Activated T-cell treated with anti-CD3 and anti-CD28 coated beads, Interleukin-2, amount 50 U/mL, for 24 hours (primary cell): ENCODE measurements around the gene SUSD3.
A peak's percentile ranks its signal among the peaks of the same experiment; 100 is the strongest.

ENCODE experiments used
- DNase-seq: peaks from one replicate; pipeline ENCODE4 v3.0.0-alpha.2; 2020
- H3K27ac Mint-ChIP-seq: 2 replicates; pipeline ENCODE4 v1.8.0; 2020; ENCODE audit warnings: mild to moderate bottlenecking, mixed read lengths
- H3K27me3 Mint-ChIP-seq: 2 replicates; pipeline ENCODE4 v1.8.0; 2020; ENCODE audit warnings: mixed read lengths
- H3K36me3 Mint-ChIP-seq: 2 replicates; pipeline ENCODE4 v1.8.0; 2020; ENCODE audit warnings: low read depth, mixed read lengths
- H3K4me1 Mint-ChIP-seq: 2 replicates; pipeline ENCODE4 v1.8.0; 2020; ENCODE audit warnings: low read depth, mixed read lengths
- H3K4me3 Mint-ChIP-seq: 2 replicates; pipeline ENCODE4 v1.8.0; 2020; ENCODE audit warnings: mild to moderate bottlenecking, moderate library complexity, mixed read lengths
- H3K9me3 Mint-ChIP-seq: 2 replicates; pipeline ENCODE4 v1.8.0; 2020; ENCODE audit warnings: mixed read lengths

Gene SUSD3

DNA sequence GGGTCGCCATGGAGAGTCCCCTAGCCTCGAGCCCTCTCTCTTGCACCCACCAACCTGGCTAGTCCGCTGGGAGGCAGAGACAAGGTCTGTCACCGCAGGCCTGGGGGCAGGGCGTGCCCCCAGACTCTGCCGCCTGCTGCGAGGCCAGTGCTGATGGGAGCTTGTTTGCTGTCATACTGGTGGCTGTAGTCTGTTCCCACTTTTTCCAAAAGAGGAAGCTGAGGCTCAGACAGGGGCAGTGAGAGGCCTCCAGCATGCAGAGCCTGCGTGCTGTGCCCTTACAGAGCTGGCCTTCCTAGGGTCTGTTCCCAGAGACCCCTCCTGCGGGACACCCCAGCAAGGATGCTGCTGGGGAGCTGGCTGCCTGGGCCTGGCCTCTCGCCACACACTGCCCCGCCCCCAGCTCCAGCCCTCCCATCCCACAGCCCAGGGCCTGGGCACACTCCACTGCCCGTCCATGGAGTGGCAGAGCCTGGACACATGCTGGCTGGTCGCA, 21.0 kb upstream of the SUSD3 start:
- Mint-ChIP-seq H3K9me3 (no peaks in the 10 kb centered on the region), H3K27me3 (no peaks in the 10 kb centered on the region), H3K27ac (peak overlapping the region; percentile 86), H3K4me1 (peaks cover 52% of the 10 kb centered on the region), H3K36me3 (peaks cover 31% of the 10 kb centered on the region), H3K4me3 (no peak overlapping the region)
- DNase-seq: peak; percentile 32

DNA sequence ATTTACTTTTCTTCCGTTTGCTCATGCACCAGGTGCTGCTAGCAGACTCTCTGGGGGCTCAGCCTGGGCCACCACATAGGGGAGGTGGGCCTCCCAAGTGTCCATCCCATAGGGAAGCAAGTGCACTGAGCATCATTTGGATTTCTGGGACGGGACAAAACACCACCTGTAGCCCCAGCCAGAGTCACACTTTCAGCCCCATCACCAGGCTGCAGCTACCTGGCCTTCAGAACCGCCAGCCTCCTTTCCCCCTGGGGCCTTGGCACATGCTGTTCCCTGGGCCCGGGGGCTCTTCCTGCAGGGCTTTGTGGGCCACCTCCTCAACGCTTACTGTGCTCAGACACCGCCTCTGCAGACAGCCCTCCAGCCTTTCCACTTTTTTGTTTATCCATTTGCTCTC, 19.6 kb upstream of the SUSD3 start:
- Mint-ChIP-seq H3K4me3 (no peak overlapping the region), H3K9me3 (no peaks in the 10 kb centered on the region), H3K27me3 (no peaks in the 10 kb centered on the region), H3K4me1 (peaks cover 62% of the 10 kb centered on the region), H3K36me3 (peaks cover 21% of the 10 kb centered on the region), H3K27ac (peak overlapping the region; percentile 52)
- no peak for DNase-seq

DNA sequence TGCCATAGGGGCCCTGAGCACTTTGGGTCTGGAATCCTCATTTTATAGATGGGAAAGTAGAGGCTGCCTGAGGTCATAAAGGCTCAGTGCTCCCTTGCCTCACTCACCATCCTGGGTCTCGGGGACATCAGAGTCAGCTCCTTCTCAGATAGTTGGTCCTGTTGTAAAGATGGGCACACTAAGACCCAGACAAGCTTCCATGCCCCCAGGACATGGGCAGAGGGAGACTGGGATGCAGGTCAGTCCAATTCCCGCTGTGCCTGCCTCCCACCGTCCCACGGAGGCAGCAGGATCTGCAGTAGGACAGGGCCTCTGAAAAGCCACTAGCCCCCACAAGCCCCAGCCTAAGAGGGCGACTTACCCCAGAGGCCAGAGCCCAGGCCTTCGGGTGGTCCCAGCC, 19.0 kb upstream of the SUSD3 start:
- Mint-ChIP-seq H3K4me1 (peaks cover 59% of the 10 kb centered on the region), H3K4me3 (no peak overlapping the region), H3K36me3 (peaks cover 16% of the 10 kb centered on the region), H3K27me3 (no peaks in the 10 kb centered on the region), H3K9me3 (no peaks in the 10 kb centered on the region), H3K27ac (peak overlapping the region; percentile 52)
- no peak for DNase-seq

GRCh38 chr9:93039976-93040375, 18.5 kb upstream of the SUSD3 start:
- Mint-ChIP-seq H3K4me1 (peaks cover 59% of the 10 kb centered on the region), H3K27ac (peak overlapping the region; percentile 52), H3K4me3 (no peak overlapping the region), H3K27me3 (no peaks in the 10 kb centered on the region), H3K36me3 (peaks cover 12% of the 10 kb centered on the region), H3K9me3 (no peaks in the 10 kb centered on the region)
- DNase-seq: no peak

- no peak for DNase-seq
- Mint-ChIP-seq H3K4me3 (no peak overlapping the region), H3K4me1 (peaks cover 59% of the 10 kb centered on the region), H3K27ac (peak overlapping the region; percentile 63), H3K9me3 (no peaks in the 10 kb centered on the region), H3K27me3 (no peaks in the 10 kb centered on the region), H3K36me3 (peaks cover 7% of the 10 kb centered on the region)
Observed at GRCh38 chr9:93040409-93040808, 18.1 kb upstream of the SUSD3 start.

- Mint-ChIP-seq H3K4me1 (peaks cover 54% of the 10 kb centered on the region), H3K36me3 (no peaks in the 10 kb centered on the region)
- no peak for DNase-seq
Observed at GRCh38 chr9:93041108-93041802, 17.2 kb upstream of the SUSD3 start.

GRCh38 chr9:93043122-93043521, 15.4 kb upstream of the SUSD3 start:
- DNase-seq: no peak
- no peaks in the 10 kb centered on the region for H3K9me3 Mint-ChIP-seq
- H3K4me3 Mint-ChIP-seq: no peak overlapping the region
- H3K27ac Mint-ChIP-seq: no peak overlapping the region
- H3K27me3 Mint-ChIP-seq: no peaks in the 10 kb centered on the region
- H3K36me3 Mint-ChIP-seq: no peaks in the 10 kb centered on the region
- peaks cover 38% of the 10 kb centered on the region for H3K4me1 Mint-ChIP-seq

More at GRCh38 chr9:93041108-93041802, 17.2 kb upstream of the SUSD3 start:
- Mint-ChIP-seq H3K4me3 (no peak overlapping the region), H3K27me3 (no peaks in the 10 kb centered on the region), H3K27ac (peak overlapping the region; percentile 63), H3K9me3 (no peaks in the 10 kb centered on the region)

- Mint-ChIP-seq H3K27ac (peak overlapping the region; percentile 29), H3K36me3 (no peaks in the 10 kb centered on the region), H3K27me3 (no peaks in the 10 kb centered on the region), H3K4me1 (peaks cover 34% of the 10 kb centered on the region), H3K4me3 (no peak overlapping the region), H3K9me3 (no peaks in the 10 kb centered on the region)
- DNase-seq: no peak
Observed at GRCh38 chr9:93045521-93045920, 13.0 kb upstream of the SUSD3 start.

- Mint-ChIP-seq H3K27ac (no peak overlapping the region), H3K36me3 (no peaks in the 10 kb centered on the region), H3K9me3 (no peaks in the 10 kb centered on the region)
Observed at GRCh38 chr9:93048566-93049448, 9.7 kb upstream of the SUSD3 start.

GRCh38 chr9:93049491-93049890, 9.0 kb upstream of the SUSD3 start:
- Mint-ChIP-seq H3K4me1 (peaks cover 22% of the 10 kb centered on the region), H3K27me3 (no peaks in the 10 kb centered on the region), H3K4me3 (no peak overlapping the region), H3K36me3 (no peaks in the 10 kb centered on the region), H3K9me3 (no peaks in the 10 kb centered on the region), H3K27ac (no peak overlapping the region)
- DNase-seq: no peak

More at GRCh38 chr9:93048566-93049448, 9.7 kb upstream of the SUSD3 start:
- Mint-ChIP-seq H3K4me1 (peaks cover 19% of the 10 kb centered on the region), H3K4me3 (no peak overlapping the region), H3K27me3 (no peaks in the 10 kb centered on the region)
- no peak for DNase-seq

GRCh38 chr9:93050231-93050630, 8.3 kb upstream of the SUSD3 start:
- Mint-ChIP-seq H3K27me3 (no peaks in the 10 kb centered on the region), H3K9me3 (no peaks in the 10 kb centered on the region)

DNA sequence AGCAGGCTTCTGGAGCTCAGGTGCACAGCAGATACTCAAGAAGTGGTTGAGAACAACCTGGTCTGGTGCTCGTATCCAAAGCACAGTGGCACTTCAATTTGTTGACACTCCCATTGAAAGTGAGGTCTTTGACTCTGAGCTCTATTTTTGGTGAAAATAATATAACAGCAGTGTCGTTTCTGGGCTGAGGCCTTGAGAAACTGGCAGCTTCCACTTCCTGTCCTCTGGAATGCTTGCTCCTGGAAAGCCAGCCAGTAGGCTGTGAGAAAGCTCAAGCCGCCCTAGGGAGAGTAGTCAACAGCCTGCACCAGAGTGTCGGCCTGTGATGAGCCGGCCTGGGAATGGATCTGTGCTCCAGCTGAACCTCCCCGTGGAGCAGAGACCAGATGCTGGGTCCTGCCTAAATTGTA, 6.8 kb upstream of the SUSD3 start:
- Mint-ChIP-seq H3K36me3 (no peaks in the 10 kb centered on the region), H3K27me3 (no peaks in the 10 kb centered on the region), H3K4me3 (no peak overlapping the region), H3K27ac (no peak overlapping the region), H3K4me1 (peaks cover 26% of the 10 kb centered on the region), H3K9me3 (no peaks in the 10 kb centered on the region)
- DNase-seq: no peak

More at GRCh38 chr9:93050231-93050630, 8.3 kb upstream of the SUSD3 start:
- Mint-ChIP-seq H3K4me1 (peaks cover 26% of the 10 kb centered on the region), H3K36me3 (no peaks in the 10 kb centered on the region), H3K27ac (no peak overlapping the region), H3K4me3 (no peak overlapping the region)
- no peak for DNase-seq

DNA sequence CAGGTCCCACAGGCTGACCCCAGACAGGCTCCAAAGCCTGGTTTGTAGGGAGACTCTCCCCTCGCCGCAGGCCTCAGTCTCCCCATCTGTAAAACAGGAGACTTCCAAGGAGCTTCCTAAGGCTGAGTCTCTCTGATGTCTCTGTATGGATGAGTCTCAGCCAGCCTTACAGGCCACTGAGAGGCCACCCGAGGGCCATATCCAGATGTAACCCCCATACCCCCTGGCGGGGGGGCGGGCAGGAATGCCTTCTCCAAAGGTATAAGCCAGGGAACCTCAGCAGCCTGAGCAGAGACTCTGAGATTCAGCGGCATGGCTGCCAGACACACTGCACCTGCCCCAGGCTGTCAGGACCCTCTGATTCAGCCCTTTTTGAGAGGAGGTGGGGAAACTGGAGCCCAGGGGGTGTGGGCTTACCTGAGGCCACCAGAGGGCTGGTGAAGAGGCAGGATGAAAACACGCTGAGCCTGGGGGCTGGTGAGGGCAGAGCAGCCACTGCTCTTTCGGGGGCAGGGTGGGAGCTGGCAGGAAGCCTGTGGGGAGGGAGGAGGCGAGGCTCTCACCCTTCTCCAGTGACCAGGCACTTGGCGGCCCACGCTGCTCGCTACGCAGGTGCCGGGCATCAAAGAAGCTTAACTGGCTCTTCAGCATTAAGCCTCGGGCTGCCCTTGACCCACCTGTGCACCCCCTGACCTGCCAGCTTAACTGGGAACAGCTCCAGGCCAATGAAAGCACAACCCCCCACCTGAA, 5.5 kb upstream of the SUSD3 start:
- H3K4me1 Mint-ChIP-seq: peaks cover 27% of the 10 kb centered on the region
- no peak for DNase-seq
- H3K27ac Mint-ChIP-seq: no peak overlapping the region
- H3K4me3 Mint-ChIP-seq: no peak overlapping the region
- H3K27me3 Mint-ChIP-seq: no peaks in the 10 kb centered on the region
- no peaks in the 10 kb centered on the region for H3K9me3 Mint-ChIP-seq
- H3K36me3 Mint-ChIP-seq: no peaks in the 10 kb centered on the region

DNA sequence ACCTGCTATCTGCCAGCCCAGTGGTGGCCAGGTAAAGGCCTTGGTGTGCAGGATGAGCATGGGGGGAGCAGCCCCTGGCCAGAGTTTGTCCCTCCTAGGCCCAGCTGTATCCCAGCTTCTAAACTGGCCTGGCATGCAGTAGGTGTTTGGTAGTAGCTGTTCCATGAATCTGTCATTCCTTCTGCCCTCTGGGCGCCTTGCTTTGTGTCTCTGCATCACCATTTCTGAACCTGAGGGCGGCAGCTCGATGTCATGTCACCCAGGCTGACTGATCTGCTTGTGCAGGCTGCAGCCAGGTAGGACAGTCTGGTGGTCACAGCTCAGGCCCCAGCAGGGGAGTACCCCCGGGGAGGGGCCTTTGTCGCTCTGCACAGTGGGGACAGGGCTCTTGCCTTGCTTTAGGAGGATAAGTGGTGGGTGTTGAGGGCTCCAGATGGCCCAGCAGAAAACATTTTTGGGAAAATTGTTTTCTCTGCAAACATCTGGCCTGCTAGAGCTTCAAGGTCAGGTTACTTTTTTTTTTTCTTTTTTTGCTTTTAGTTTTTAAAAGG, 4.6 kb upstream of the SUSD3 start:
- Mint-ChIP-seq H3K27ac (no peak overlapping the region), H3K9me3 (no peaks in the 10 kb centered on the region)
- no peak for DNase-seq

More for the DNA sequence above, 4.6 kb upstream of the SUSD3 start:
- Mint-ChIP-seq H3K4me3 (no peak overlapping the region), H3K36me3 (no peaks in the 10 kb centered on the region), H3K27me3 (no peaks in the 10 kb centered on the region), H3K4me1 (peaks cover 26% of the 10 kb centered on the region)
